H1 (cell line): ENCODE measurements around the gene STAG1. TPM values are rescaled to one million over a fixed set of nuclear protein-coding genes. Genes with fewer than 3 reads are reported as not detected.
"Not testable (repeated sequence)": the region's sequence is repeated elsewhere in the genome, so short reads cannot be mapped to it uniquely, and the experiment has no call there.

Experiments
- CTCF ChIA-PET: fragments of 300-600 bp; sonication (Branson Sonifier 250); formaldehyde crosslinking; loops from one replicate; lab custom pipeline; 2021; ENCODE audit not compliant: partially characterized antibody; lab: Charles Lee
- POLR2A ChIA-PET: fragments of 300-600 bp; sonication (Branson Sonifier 250); formaldehyde crosslinking; loops from one replicate; lab custom pipeline; 2021; ENCODE audit warnings: inconsistent platforms; ENCODE audit not compliant: partially characterized antibody; lab: Charles Lee
- DNase-seq, 2 experiments: peaks; one replicate each; pipeline versions ENCODE4 v3.0.0 to v3.0.0-alpha.2; 2010 to 2022; ENCODE audit warnings: low spot score in 2 of 2, low read depth in 1 of 2, mixed read lengths in 1 of 2
- FAIRE-seq: peaks from 2 replicates; lab custom pipeline; 2011; peaks lifted over from hg19 to GRCh38; lab: Jason Lieb, UNC
- H2AFZ ChIP-seq: 2 replicates; pipeline ENCODE4 v1.8.1; 2012; ENCODE audit warnings: low read length, inconsistent platforms
- H2AK5ac ChIP-seq: 2 replicates; pipeline ENCODE4 v1.6.1; 2013; ENCODE audit warnings: low read depth, low read length
- H2BK120ac ChIP-seq: replicated peaks from 2 replicates; pipeline ENCODE3; 2013; ENCODE audit warnings: low read depth, low read length, inconsistent platforms
- H2BK12ac ChIP-seq: 2 replicates; pipeline ENCODE4 v1.6.1; 2013; ENCODE audit warnings: low read depth, low read length
- H2BK15ac ChIP-seq: 2 replicates; pipeline ENCODE4 v1.6.1; 2013; ENCODE audit warnings: low read length
- H2BK20ac ChIP-seq: 2 replicates; pipeline ENCODE4 v1.6.1; 2013; ENCODE audit warnings: low read length
- H2BK5ac ChIP-seq: 2 replicates; pipeline ENCODE4 v1.6.1; 2013; ENCODE audit warnings: low read depth, low read length
- H3K14ac ChIP-seq: 2 replicates; pipeline ENCODE4 v1.6.1; 2013; ENCODE audit warnings: inconsistent platforms; ENCODE audit not compliant: insufficient read length
- H3K18ac ChIP-seq: 2 replicates; pipeline ENCODE4 v1.6.1; 2013; ENCODE audit warnings: low read length; ENCODE audit errors: extremely low read depth
- H3K23ac ChIP-seq: 2 replicates; pipeline ENCODE4 v1.6.1; 2013; ENCODE audit warnings: inconsistent platforms; ENCODE audit not compliant: insufficient read length
- H3K23me2 ChIP-seq: 2 replicates; pipeline ENCODE4 v1.6.1; 2013; ENCODE audit warnings: low read depth, low read length
- H3K27ac ChIP-seq: 2 replicates; pipeline ENCODE4 v1.6.1; 2011; ENCODE audit warnings: low read depth, low read length, inconsistent platforms
- H3K27me3 ChIP-seq, 4 experiments: replicated peaks in 1 of 4; 1 replicate in 1 of 4; 2 replicates in 3 of 4; pipeline versions ENCODE4 v1.6.1 to v1.8.1; 2011 to 2013; ENCODE audit warnings: low read length in 3 of 4, mild to moderate bottlenecking in 3 of 4, inconsistent platforms in 2 of 4, mixed read lengths in 2 of 4, moderate library complexity in 1 of 4; ENCODE audit not compliant: control insufficient read depth in 3 of 4, insufficient read depth in 3 of 4; ENCODE audit errors: extremely low read depth in 1 of 4
- H3K36me3 ChIP-seq, 4 experiments: 2 replicates each; pipeline versions ENCODE4 v1.6.1 to v1.8.1; 2011 to 2013; ENCODE audit warnings: mild to moderate bottlenecking in 4 of 4, low read length in 3 of 4, moderate library complexity in 2 of 4, control low read depth in 1 of 4, inconsistent platforms in 1 of 4; ENCODE audit not compliant: insufficient read depth in 4 of 4, control insufficient read depth in 2 of 4
- H3K4ac ChIP-seq: replicated peaks from 2 replicates; pipeline ENCODE3; 2013; ENCODE audit warnings: low read length, low read depth, mixed read lengths, inconsistent platforms; ENCODE audit not compliant: insufficient read length
- H3K4me1 ChIP-seq, 4 experiments: replicated peaks in 1 of 4; 1 replicate in 1 of 4; 2 replicates in 3 of 4; pipeline versions ENCODE4 v1.6.1 to v1.8.1; 2011 to 2013; ENCODE audit warnings: low read length in 3 of 4, inconsistent platforms in 2 of 4, mixed read lengths in 1 of 4; ENCODE audit not compliant: insufficient read depth in 4 of 4, control insufficient read depth in 3 of 4
- H3K4me2 ChIP-seq, 2 experiments: 2 replicates each; pipeline versions ENCODE4 v1.6.1 to v1.8.1; 2011 to 2013; ENCODE audit warnings: low read depth in 2 of 2, low read length in 2 of 2, control low read depth in 1 of 2, inconsistent platforms in 1 of 2, mild to moderate bottlenecking in 1 of 2; ENCODE audit not compliant: insufficient read depth in 1 of 2
- H3K4me3 ChIP-seq, 4 experiments: fragments of 200-600, 300-600 bp in 1 of 4; sonication (generic), shearing (Covaris generic), sonication (Bioruptor Twin) in 1 of 4; 2 replicates each; pipeline versions ENCODE4 v1.5.1 to v1.8.1; 2011 to 2016; ENCODE audit warnings: low read length in 4 of 4, low read depth in 3 of 4, control low read depth in 2 of 4, inconsistent platforms in 2 of 4, mild to moderate bottlenecking in 2 of 4, mixed read lengths in 1 of 4, moderate library complexity in 1 of 4; ENCODE audit not compliant: insufficient read depth in 2 of 4; ENCODE audit errors: extremely low read depth in 1 of 4
- H3K56ac ChIP-seq: replicated peaks from 2 replicates; pipeline ENCODE3; 2013; ENCODE audit warnings: low read depth, mild to moderate bottlenecking, mixed read lengths, low read length, inconsistent platforms; ENCODE audit not compliant: insufficient read length
- H3K79me1 ChIP-seq: 2 replicates; pipeline ENCODE4 v1.6.1; 2013; ENCODE audit warnings: low read depth, low read length, control low read depth
- H3K79me2 ChIP-seq, 2 experiments: 2 replicates each; pipeline versions ENCODE4 v1.6.1 to v1.8.1; 2012 to 2013; ENCODE audit warnings: low read length in 2 of 2, mild to moderate bottlenecking in 2 of 2, inconsistent platforms in 1 of 2; ENCODE audit not compliant: insufficient read depth in 2 of 2, control insufficient read depth in 1 of 2
- H3K9ac ChIP-seq, 4 experiments: replicated peaks in 1 of 4; 1 replicate in 1 of 4; 2 replicates in 3 of 4; pipeline versions ENCODE4 v1.6.1 to v1.8.1; 2011 to 2013; ENCODE audit warnings: low read depth in 3 of 4, low read length in 3 of 4, control low read depth in 2 of 4, mild to moderate bottlenecking in 2 of 4, moderate library complexity in 2 of 4, inconsistent platforms in 1 of 4; ENCODE audit errors: extremely low read depth in 1 of 4
- H3K9me3 ChIP-seq, 2 experiments: 2 replicates each; pipeline versions ENCODE4 v1.6.1 to v1.8.1; 2012 to 2013; ENCODE audit warnings: mild to moderate bottlenecking in 2 of 2, moderate library complexity in 2 of 2, control low read depth in 1 of 2, inconsistent platforms in 1 of 2, low read depth in 1 of 2, low read length in 1 of 2, mixed read lengths in 1 of 2; ENCODE audit not compliant: insufficient read depth in 2 of 2
- H4K20me1 ChIP-seq, 2 experiments: replicated peaks in 1 of 2; 2 replicates each; pipeline versions ENCODE3 to v1.8.1; 2011 to 2013; ENCODE audit warnings: inconsistent platforms in 2 of 2, low read length in 2 of 2, mild to moderate bottlenecking in 1 of 2; ENCODE audit not compliant: insufficient read depth in 2 of 2, control insufficient read depth in 1 of 2
- H4K5ac ChIP-seq: 2 replicates; pipeline ENCODE4 v1.6.1; 2013; ENCODE audit warnings: low read length, low read depth, mixed read lengths, inconsistent platforms; ENCODE audit not compliant: insufficient read length
- H4K8ac ChIP-seq: 2 replicates; pipeline ENCODE4 v1.8.0; 2013; ENCODE audit warnings: mild to moderate bottlenecking, moderate library complexity, low read length, inconsistent platforms; ENCODE audit not compliant: insufficient read depth; ENCODE audit errors: extremely low read depth
- H4K91ac ChIP-seq: replicated peaks from 2 replicates; pipeline ENCODE3; 2013; ENCODE audit warnings: low read length, mixed read lengths, inconsistent platforms; ENCODE audit not compliant: insufficient read length
- WGBS, 2 experiments: shearing (Covaris generic) in 1 of 2; methylation state at CpG; one replicate each; pipeline versions ENCODE4 v1.1.6 to v1.1.7; 2013 to 2015; ENCODE audit warnings: low lambda C conversion rate in 2 of 2, mixed read lengths in 2 of 2, inconsistent platforms in 1 of 2, low coverage in 1 of 2, missing lambda C conversion rate in 1 of 2; ENCODE audit not compliant: insufficient replicate concordance in 2 of 2, insufficient coverage in 1 of 2, insufficient read length in 1 of 2; ENCODE audit errors: extremely low coverage in 1 of 2, missing lambda C conversion rate in 1 of 2; 5-methylcytosine and 5-hydroxymethylcytosine counted together
- polyA plus RNA-seq, 7 experiments: library from polyadenylated mRNA; depleted of rRNA in 3 of 7; stranded (reverse) in 5 of 7; unstranded in 2 of 7; fragments of >200 nt in 5 of 7; fragments of 200-250 nt in 2 of 7; gene quantifications; 1 replicate in 5 of 7; 2 replicates in 1 of 7; 4 replicates in 1 of 7; pipeline versions ENCODE4 v1.2.1 to v1.2.3, GENCODE V29; 2011 to 2013; ENCODE audit warnings: missing spikeins in 2 of 7, mixed read lengths in 2 of 7
- total RNA-seq: library from RNA; stranded (reverse); fragmentation: NEBNext Ultra II Directional; extraction: Animal tissue kit (Norgen Biotek cat#: 25700); gene quantifications from 2 replicates; pipeline ENCODE4 v1.2.1, GENCODE V29; 2021

Gene STAG1
- total and polyA plus RNA-seq, 2 of the 8 experiments (the other 6 are each of a cell fraction or from before 2014, with no cell fraction given): 4.6 to 23.4 TPM

DNA sequence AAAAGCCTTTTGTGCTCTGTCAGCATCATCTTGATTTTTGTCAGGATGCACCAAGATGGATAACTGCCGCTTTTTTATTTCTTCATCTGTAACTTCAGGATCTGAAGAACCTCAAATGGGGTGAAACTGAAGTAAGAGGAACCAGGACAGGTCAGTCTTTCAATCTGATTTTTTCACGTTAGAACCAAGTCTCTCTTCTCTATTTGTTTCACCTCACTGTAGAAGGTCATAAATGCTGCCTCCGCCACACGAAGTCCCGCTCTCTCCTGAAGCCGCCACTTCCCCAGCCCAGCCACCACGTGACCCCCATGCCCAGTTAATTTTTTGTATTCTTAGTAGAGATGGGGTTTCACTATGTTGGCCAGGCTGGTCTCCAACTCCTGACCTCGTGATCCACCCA lies 15.2 kb downstream of the STAG1 start:
- H3K4me2 ChIP-seq, H3K4me1 ChIP-seq, H3K4me3 ChIP-seq, H2AK5ac ChIP-seq, H3K79me1 ChIP-seq, H3K27ac ChIP-seq, H2BK15ac ChIP-seq, H2BK120ac ChIP-seq, H3K9ac ChIP-seq, H3K14ac ChIP-seq, H3K23ac ChIP-seq, H4K8ac ChIP-seq, FAIRE-seq, H2BK20ac ChIP-seq, H3K36me3 ChIP-seq, H3K27me3 ChIP-seq, H4K5ac ChIP-seq, H3K4ac ChIP-seq, H2AFZ ChIP-seq, H4K91ac ChIP-seq, CTCF ChIA-PET, H3K23me2 ChIP-seq, H3K9me3 ChIP-seq, H3K56ac ChIP-seq, H2BK12ac ChIP-seq, H2BK5ac ChIP-seq, H4K20me1 ChIP-seq, H3K18ac ChIP-seq: not testable (repeated sequence)
- WGBS, 2 experiments: 90% methylated on average over 8 of the region's 8 CpGs; no CpG with 5 or more reads in 1 of the 2 experiments
- peak in 1 of 2 experiments; percentile 39 for DNase-seq
- peaks cover 15 to 89% of the 10 kb centered on the region in 2 experiments for H3K79me2 ChIP-seq
- POLR2A ChIA-PET: interaction anchor here (1.4 kb wide), 1 partner anchor 16 kb away, joined by 4 read pairs; the partner anchor contains the start of gene STAG1
